ENCODE measurements around the gene CCDC198. TPM values are rescaled to one million over a fixed set of nuclear protein-coding genes. Genes with fewer than 3 reads are reported as not detected.

CCDC198 gene
- polyA plus RNA-seq, 1 donor from 2014 or later = not detected

DNA sequence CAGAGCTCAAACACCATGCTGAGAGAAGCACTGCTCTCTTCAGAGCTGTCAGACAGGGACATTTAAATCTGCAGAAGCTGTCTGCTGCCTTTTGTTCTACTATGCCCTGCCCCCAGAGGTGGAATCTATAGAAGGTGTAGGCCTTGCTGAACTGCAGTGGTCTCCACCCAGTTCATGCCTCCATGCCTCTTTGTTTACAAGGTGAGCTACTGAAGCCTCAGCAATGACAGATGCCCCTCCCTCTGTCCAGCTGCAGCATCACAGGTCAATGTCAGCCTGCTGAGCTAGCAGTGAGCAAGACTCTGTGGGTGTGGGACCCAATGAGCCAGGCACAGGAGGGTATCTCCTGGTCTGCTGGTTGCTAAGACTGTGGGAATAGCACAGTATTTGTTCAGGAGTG lies 25.4 kb upstream of the CCDC198 start:
- no peak overlapping the region for H3K4me2 ChIP-seq (ENCODE audit: low read length)
- H3K36me3 ChIP-seq (ENCODE audit: insufficient read depth, low read length) = no peaks in the 10 kb centered on the region
- no peak overlapping the region for H3K27ac ChIP-seq (ENCODE audit: low read length)
- H3K4me3 ChIP-seq (ENCODE audit: low read length) = no peak overlapping the region
- H3K79me2 ChIP-seq (replicated peaks; ENCODE audit: insufficient read depth, low read length) = no peaks in the 10 kb centered on the region
- H3K9me3 ChIP-seq (ENCODE audit: low read length) = no peaks in the 10 kb centered on the region
- H2AFZ ChIP-seq (ENCODE audit: low read depth, low read length) = no peak overlapping the region
- TF ChIP-seq MXI1 (conservative IDR thresholded peaks at IDR 0.05; ENCODE audit: poor library complexity, severe bottlenecking) (no peak), TAF1 (IDR thresholded peaks at IDR 0.05; ENCODE audit: low read depth) (no peak), POLR2AphosphoS5 (IDR thresholded peaks at IDR 0.05) (no peak), EP300 (conservative IDR thresholded peaks at IDR 0.05; ENCODE audit: poor library complexity, severe bottlenecking) (no peak), RAD21 (conservative IDR thresholded peaks at IDR 0.05) (no peak), EZH2 (IDR thresholded peaks at IDR 0.05; ENCODE audit: borderline replicate concordance, insufficient read depth, low read length, poor library complexity, severe bottlenecking) (no peak), SMC3 (conservative IDR thresholded peaks at IDR 0.05; ENCODE audit: poor library complexity) (no peak)
- TF ChIP-seq, protein P1, sequence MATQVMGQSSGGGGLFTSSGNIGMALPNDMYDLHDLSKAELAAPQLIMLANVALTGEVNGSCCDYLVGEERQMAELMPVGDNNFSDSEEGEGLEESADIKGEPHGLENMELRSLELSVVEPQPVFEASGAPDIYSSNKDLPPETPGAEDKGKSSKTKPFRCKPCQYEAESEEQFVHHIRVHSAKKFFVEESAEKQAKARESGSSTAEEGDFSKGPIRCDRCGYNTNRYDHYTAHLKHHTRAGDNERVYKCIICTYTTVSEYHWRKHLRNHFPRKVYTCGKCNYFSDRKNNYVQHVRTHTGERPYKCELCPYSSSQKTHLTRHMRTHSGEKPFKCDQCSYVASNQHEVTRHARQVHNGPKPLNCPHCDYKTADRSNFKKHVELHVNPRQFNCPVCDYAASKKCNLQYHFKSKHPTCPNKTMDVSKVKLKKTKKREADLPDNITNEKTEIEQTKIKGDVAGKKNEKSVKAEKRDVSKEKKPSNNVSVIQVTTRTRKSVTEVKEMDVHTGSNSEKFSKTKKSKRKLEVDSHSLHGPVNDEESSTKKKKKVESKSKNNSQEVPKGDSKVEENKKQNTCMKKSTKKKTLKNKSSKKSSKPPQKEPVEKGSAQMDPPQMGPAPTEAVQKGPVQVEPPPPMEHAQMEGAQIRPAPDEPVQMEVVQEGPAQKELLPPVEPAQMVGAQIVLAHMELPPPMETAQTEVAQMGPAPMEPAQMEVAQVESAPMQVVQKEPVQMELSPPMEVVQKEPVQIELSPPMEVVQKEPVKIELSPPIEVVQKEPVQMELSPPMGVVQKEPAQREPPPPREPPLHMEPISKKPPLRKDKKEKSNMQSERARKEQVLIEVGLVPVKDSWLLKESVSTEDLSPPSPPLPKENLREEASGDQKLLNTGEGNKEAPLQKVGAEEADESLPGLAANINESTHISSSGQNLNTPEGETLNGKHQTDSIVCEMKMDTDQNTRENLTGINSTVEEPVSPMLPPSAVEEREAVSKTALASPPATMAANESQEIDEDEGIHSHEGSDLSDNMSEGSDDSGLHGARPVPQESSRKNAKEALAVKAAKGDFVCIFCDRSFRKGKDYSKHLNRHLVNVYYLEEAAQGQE (IDR thresholded peaks at IDR 0.05; ENCODE audit: borderline replicate concordance) = no peak
- TF ChIP-seq, protein P2, sequence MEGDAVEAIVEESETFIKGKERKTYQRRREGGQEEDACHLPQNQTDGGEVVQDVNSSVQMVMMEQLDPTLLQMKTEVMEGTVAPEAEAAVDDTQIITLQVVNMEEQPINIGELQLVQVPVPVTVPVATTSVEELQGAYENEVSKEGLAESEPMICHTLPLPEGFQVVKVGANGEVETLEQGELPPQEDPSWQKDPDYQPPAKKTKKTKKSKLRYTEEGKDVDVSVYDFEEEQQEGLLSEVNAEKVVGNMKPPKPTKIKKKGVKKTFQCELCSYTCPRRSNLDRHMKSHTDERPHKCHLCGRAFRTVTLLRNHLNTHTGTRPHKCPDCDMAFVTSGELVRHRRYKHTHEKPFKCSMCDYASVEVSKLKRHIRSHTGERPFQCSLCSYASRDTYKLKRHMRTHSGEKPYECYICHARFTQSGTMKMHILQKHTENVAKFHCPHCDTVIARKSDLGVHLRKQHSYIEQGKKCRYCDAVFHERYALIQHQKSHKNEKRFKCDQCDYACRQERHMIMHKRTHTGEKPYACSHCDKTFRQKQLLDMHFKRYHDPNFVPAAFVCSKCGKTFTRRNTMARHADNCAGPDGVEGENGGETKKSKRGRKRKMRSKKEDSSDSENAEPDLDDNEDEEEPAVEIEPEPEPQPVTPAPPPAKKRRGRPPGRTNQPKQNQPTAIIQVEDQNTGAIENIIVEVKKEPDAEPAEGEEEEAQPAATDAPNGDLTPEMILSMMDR (IDR thresholded peaks at IDR 0.05; ENCODE audit: poor library complexity, severe bottlenecking) = no peak
- no peaks in the 10 kb centered on the region for H3K27me3 ChIP-seq (ENCODE audit: insufficient read depth, low read depth, low read length)
- no peaks in the 10 kb centered on the region for H4K20me1 ChIP-seq (ENCODE audit: insufficient read depth)
- H3K9me2 ChIP-seq (ENCODE audit: insufficient read depth, low read length) = no peaks in the 10 kb centered on the region
- no peaks in the 10 kb centered on the region for H3F3A ChIP-seq (ENCODE audit: insufficient read depth, low read length, poor library complexity, severe bottlenecking)
- H3K9ac ChIP-seq (ENCODE audit: low read length) = no peak overlapping the region

DNA sequence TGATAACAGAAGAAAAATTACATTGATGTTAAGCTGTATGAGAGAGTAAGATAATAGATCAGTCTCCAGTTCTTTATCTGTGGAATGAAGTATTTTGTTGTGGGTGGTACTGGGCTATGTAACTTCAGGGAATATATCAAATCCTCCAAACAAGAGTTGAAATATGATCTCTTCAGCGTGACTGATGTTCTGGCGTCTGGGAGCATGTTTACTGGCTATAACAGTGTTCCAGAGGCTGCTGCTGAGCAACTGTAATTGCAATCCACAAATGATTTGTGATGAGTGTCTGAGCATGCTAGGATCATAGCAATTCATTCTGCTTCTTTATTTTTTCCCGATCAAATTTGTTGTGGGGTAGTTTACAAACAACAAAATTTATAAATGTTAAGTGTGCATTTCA lies 18.6 kb upstream of the CCDC198 start:
- H3K27ac ChIP-seq (ENCODE audit: low read length) = no peak overlapping the region
- H3K79me2 ChIP-seq (replicated peaks; ENCODE audit: insufficient read depth, low read length) = no peaks in the 10 kb centered on the region
- H3K27me3 ChIP-seq (ENCODE audit: insufficient read depth, low read depth, low read length) = no peaks in the 10 kb centered on the region
- no peak overlapping the region for H3K9ac ChIP-seq (ENCODE audit: low read length)
- no peaks in the 10 kb centered on the region for H3K36me3 ChIP-seq (ENCODE audit: insufficient read depth, low read length)
- H3K9me3 ChIP-seq (ENCODE audit: low read length) = no peaks in the 10 kb centered on the region
- H3K4me3 ChIP-seq (ENCODE audit: low read length) = no peak overlapping the region
- TF ChIP-seq TAF1 (IDR thresholded peaks at IDR 0.05; ENCODE audit: low read depth) = no peak
- TF ChIP-seq EP300 (conservative IDR thresholded peaks at IDR 0.05; ENCODE audit: poor library complexity, severe bottlenecking) = no peak
- no peak for TF ChIP-seq POLR2AphosphoS5 (IDR thresholded peaks at IDR 0.05)
- TF ChIP-seq RAD21 (conservative IDR thresholded peaks at IDR 0.05) = no peak
- no peak overlapping the region for H2AFZ ChIP-seq (ENCODE audit: low read depth, low read length)
- H3F3A ChIP-seq (ENCODE audit: insufficient read depth, low read length, poor library complexity, severe bottlenecking) = no peaks in the 10 kb centered on the region
- no peak overlapping the region for H3K4me2 ChIP-seq (ENCODE audit: low read length)
- H3K9me2 ChIP-seq (ENCODE audit: insufficient read depth, low read length) = no peaks in the 10 kb centered on the region
- H4K20me1 ChIP-seq (ENCODE audit: insufficient read depth) = no peaks in the 10 kb centered on the region

DNA sequence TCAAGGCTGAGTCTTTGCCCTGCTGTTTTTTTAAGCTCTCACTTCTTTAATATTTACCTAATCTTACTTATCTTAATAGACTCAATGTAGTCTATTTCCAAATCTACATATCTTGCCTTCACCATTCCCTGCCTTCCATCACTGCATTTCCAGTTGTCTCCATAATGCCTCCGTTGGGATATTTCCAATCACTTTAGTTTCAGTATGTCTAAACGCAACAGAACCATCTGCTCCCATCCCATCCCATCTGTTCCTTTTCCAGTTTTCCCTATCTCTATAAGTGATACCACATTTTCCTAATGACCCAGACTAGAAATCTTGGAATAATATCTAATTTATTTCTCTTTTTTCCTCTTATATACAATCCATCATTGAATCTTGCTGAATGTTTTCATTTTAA lies 15.1 kb upstream of the CCDC198 start:
- TF ChIP-seq EZH2 (IDR thresholded peaks at IDR 0.05; ENCODE audit: borderline replicate concordance, insufficient read depth, low read length, poor library complexity, severe bottlenecking) = no peak
- TF ChIP-seq RAD21 (conservative IDR thresholded peaks at IDR 0.05) = no peak
- no peak for TF ChIP-seq SMC3 (conservative IDR thresholded peaks at IDR 0.05; ENCODE audit: poor library complexity)
- no peak for TF ChIP-seq MXI1 (conservative IDR thresholded peaks at IDR 0.05; ENCODE audit: poor library complexity, severe bottlenecking)
- no peak for TF ChIP-seq POLR2AphosphoS5 (IDR thresholded peaks at IDR 0.05)
- no peak for TF ChIP-seq EP300 (conservative IDR thresholded peaks at IDR 0.05; ENCODE audit: poor library complexity, severe bottlenecking)
- no peak for TF ChIP-seq TAF1 (IDR thresholded peaks at IDR 0.05; ENCODE audit: low read depth)
- TF ChIP-seq, protein P2 (IDR thresholded peaks at IDR 0.05; ENCODE audit: poor library complexity, severe bottlenecking) = no peak
- TF ChIP-seq, protein P1 (IDR thresholded peaks at IDR 0.05; ENCODE audit: borderline replicate concordance) = no peak

More for the DNA sequence above, 15.1 kb upstream of the CCDC198 start:
- no peaks in the 10 kb centered on the region for H3K9me2 ChIP-seq (ENCODE audit: insufficient read depth, low read length)
- H3F3A ChIP-seq (ENCODE audit: insufficient read depth, low read length, poor library complexity, severe bottlenecking) = no peaks in the 10 kb centered on the region
- H3K9me3 ChIP-seq (ENCODE audit: low read length) = no peaks in the 10 kb centered on the region
- no peaks in the 10 kb centered on the region for H4K20me1 ChIP-seq (ENCODE audit: insufficient read depth)
- H3K4me2 ChIP-seq (ENCODE audit: low read length) = no peak overlapping the region
- no peaks in the 10 kb centered on the region for H3K36me3 ChIP-seq (ENCODE audit: insufficient read depth, low read length)
- no peak overlapping the region for H3K4me3 ChIP-seq (ENCODE audit: low read length)
- no peak overlapping the region for H3K9ac ChIP-seq (ENCODE audit: low read length)
- H3K27me3 ChIP-seq (ENCODE audit: insufficient read depth, low read depth, low read length) = no peaks in the 10 kb centered on the region
- H3K79me2 ChIP-seq (replicated peaks; ENCODE audit: insufficient read depth, low read length) = no peaks in the 10 kb centered on the region
- no peak overlapping the region for H3K27ac ChIP-seq (ENCODE audit: low read length)
- H2AFZ ChIP-seq (ENCODE audit: low read depth, low read length) = no peak overlapping the region
